H1 (cell line): ENCODE results near the gene SULT6B1. TPM values are rescaled to one million over a fixed set of nuclear protein-coding genes. Genes with fewer than 3 reads are reported as not detected.
A peak's percentile ranks its signal among the peaks of the same experiment; 100 is the strongest.

Experiments
- CTCF ChIA-PET: fragments of 300-600 bp; sonication (Branson Sonifier 250); formaldehyde crosslinking; loops from one replicate; lab custom pipeline; 2021; ENCODE audit not compliant: partially characterized antibody; lab: Charles Lee
- POLR2A ChIA-PET: fragments of 300-600 bp; sonication (Branson Sonifier 250); formaldehyde crosslinking; loops from one replicate; lab custom pipeline; 2021; ENCODE audit warnings: inconsistent platforms; ENCODE audit not compliant: partially characterized antibody; lab: Charles Lee
- DNase-seq, 2 experiments: peaks; one replicate each; pipeline versions ENCODE4 v3.0.0 to v3.0.0-alpha.2; 2010 to 2022; ENCODE audit warnings: low spot score in 2 of 2, low read depth in 1 of 2, mixed read lengths in 1 of 2
- FAIRE-seq: peaks from 2 replicates; lab custom pipeline; 2011; peaks lifted over from hg19 to GRCh38; lab: Jason Lieb, UNC
- H2AFZ ChIP-seq: 2 replicates; pipeline ENCODE4 v1.8.1; 2012; ENCODE audit warnings: low read length, inconsistent platforms
- H2AK5ac ChIP-seq: 2 replicates; pipeline ENCODE4 v1.6.1; 2013; ENCODE audit warnings: low read depth, low read length
- H2BK120ac ChIP-seq: replicated peaks from 2 replicates; pipeline ENCODE3; 2013; ENCODE audit warnings: low read depth, low read length, inconsistent platforms
- H2BK12ac ChIP-seq: 2 replicates; pipeline ENCODE4 v1.6.1; 2013; ENCODE audit warnings: low read depth, low read length
- H2BK15ac ChIP-seq: 2 replicates; pipeline ENCODE4 v1.6.1; 2013; ENCODE audit warnings: low read length
- H2BK20ac ChIP-seq: 2 replicates; pipeline ENCODE4 v1.6.1; 2013; ENCODE audit warnings: low read length
- H2BK5ac ChIP-seq: 2 replicates; pipeline ENCODE4 v1.6.1; 2013; ENCODE audit warnings: low read depth, low read length
- H3K14ac ChIP-seq: 2 replicates; pipeline ENCODE4 v1.6.1; 2013; ENCODE audit warnings: inconsistent platforms; ENCODE audit not compliant: insufficient read length
- H3K18ac ChIP-seq: 2 replicates; pipeline ENCODE4 v1.6.1; 2013; ENCODE audit warnings: low read length; ENCODE audit errors: extremely low read depth
- H3K23ac ChIP-seq: 2 replicates; pipeline ENCODE4 v1.6.1; 2013; ENCODE audit warnings: inconsistent platforms; ENCODE audit not compliant: insufficient read length
- H3K23me2 ChIP-seq: 2 replicates; pipeline ENCODE4 v1.6.1; 2013; ENCODE audit warnings: low read depth, low read length
- H3K27ac ChIP-seq: 2 replicates; pipeline ENCODE4 v1.6.1; 2011; ENCODE audit warnings: low read depth, low read length, inconsistent platforms
- H3K27me3 ChIP-seq, 4 experiments: replicated peaks in 1 of 4; 1 replicate in 1 of 4; 2 replicates in 3 of 4; pipeline versions ENCODE4 v1.6.1 to v1.8.1; 2011 to 2013; ENCODE audit warnings: low read length in 3 of 4, mild to moderate bottlenecking in 3 of 4, inconsistent platforms in 2 of 4, mixed read lengths in 2 of 4, moderate library complexity in 1 of 4; ENCODE audit not compliant: control insufficient read depth in 3 of 4, insufficient read depth in 3 of 4; ENCODE audit errors: extremely low read depth in 1 of 4
- H3K36me3 ChIP-seq, 4 experiments: 2 replicates each; pipeline versions ENCODE4 v1.6.1 to v1.8.1; 2011 to 2013; ENCODE audit warnings: mild to moderate bottlenecking in 4 of 4, low read length in 3 of 4, moderate library complexity in 2 of 4, control low read depth in 1 of 4, inconsistent platforms in 1 of 4; ENCODE audit not compliant: insufficient read depth in 4 of 4, control insufficient read depth in 2 of 4
- H3K4ac ChIP-seq: replicated peaks from 2 replicates; pipeline ENCODE3; 2013; ENCODE audit warnings: low read length, low read depth, mixed read lengths, inconsistent platforms; ENCODE audit not compliant: insufficient read length
- H3K4me1 ChIP-seq, 4 experiments: replicated peaks in 1 of 4; 1 replicate in 1 of 4; 2 replicates in 3 of 4; pipeline versions ENCODE4 v1.6.1 to v1.8.1; 2011 to 2013; ENCODE audit warnings: low read length in 3 of 4, inconsistent platforms in 2 of 4, mixed read lengths in 1 of 4; ENCODE audit not compliant: insufficient read depth in 4 of 4, control insufficient read depth in 3 of 4
- H3K4me2 ChIP-seq, 2 experiments: 2 replicates each; pipeline versions ENCODE4 v1.6.1 to v1.8.1; 2011 to 2013; ENCODE audit warnings: low read depth in 2 of 2, low read length in 2 of 2, control low read depth in 1 of 2, inconsistent platforms in 1 of 2, mild to moderate bottlenecking in 1 of 2; ENCODE audit not compliant: insufficient read depth in 1 of 2
- H3K4me3 ChIP-seq, 4 experiments: fragments of 200-600, 300-600 bp in 1 of 4; sonication (generic), shearing (Covaris generic), sonication (Bioruptor Twin) in 1 of 4; 2 replicates each; pipeline versions ENCODE4 v1.5.1 to v1.8.1; 2011 to 2016; ENCODE audit warnings: low read length in 4 of 4, low read depth in 3 of 4, control low read depth in 2 of 4, inconsistent platforms in 2 of 4, mild to moderate bottlenecking in 2 of 4, mixed read lengths in 1 of 4, moderate library complexity in 1 of 4; ENCODE audit not compliant: insufficient read depth in 2 of 4; ENCODE audit errors: extremely low read depth in 1 of 4
- H3K56ac ChIP-seq: replicated peaks from 2 replicates; pipeline ENCODE3; 2013; ENCODE audit warnings: low read depth, mild to moderate bottlenecking, mixed read lengths, low read length, inconsistent platforms; ENCODE audit not compliant: insufficient read length
- H3K79me1 ChIP-seq: 2 replicates; pipeline ENCODE4 v1.6.1; 2013; ENCODE audit warnings: low read depth, low read length, control low read depth
- H3K79me2 ChIP-seq, 2 experiments: 2 replicates each; pipeline versions ENCODE4 v1.6.1 to v1.8.1; 2012 to 2013; ENCODE audit warnings: low read length in 2 of 2, mild to moderate bottlenecking in 2 of 2, inconsistent platforms in 1 of 2; ENCODE audit not compliant: insufficient read depth in 2 of 2, control insufficient read depth in 1 of 2
- H3K9ac ChIP-seq, 4 experiments: replicated peaks in 1 of 4; 1 replicate in 1 of 4; 2 replicates in 3 of 4; pipeline versions ENCODE4 v1.6.1 to v1.8.1; 2011 to 2013; ENCODE audit warnings: low read depth in 3 of 4, low read length in 3 of 4, control low read depth in 2 of 4, mild to moderate bottlenecking in 2 of 4, moderate library complexity in 2 of 4, inconsistent platforms in 1 of 4; ENCODE audit errors: extremely low read depth in 1 of 4
- H3K9me3 ChIP-seq, 2 experiments: 2 replicates each; pipeline versions ENCODE4 v1.6.1 to v1.8.1; 2012 to 2013; ENCODE audit warnings: mild to moderate bottlenecking in 2 of 2, moderate library complexity in 2 of 2, control low read depth in 1 of 2, inconsistent platforms in 1 of 2, low read depth in 1 of 2, low read length in 1 of 2, mixed read lengths in 1 of 2; ENCODE audit not compliant: insufficient read depth in 2 of 2
- H4K20me1 ChIP-seq, 2 experiments: replicated peaks in 1 of 2; 2 replicates each; pipeline versions ENCODE3 to v1.8.1; 2011 to 2013; ENCODE audit warnings: inconsistent platforms in 2 of 2, low read length in 2 of 2, mild to moderate bottlenecking in 1 of 2; ENCODE audit not compliant: insufficient read depth in 2 of 2, control insufficient read depth in 1 of 2
- H4K5ac ChIP-seq: 2 replicates; pipeline ENCODE4 v1.6.1; 2013; ENCODE audit warnings: low read length, low read depth, mixed read lengths, inconsistent platforms; ENCODE audit not compliant: insufficient read length
- H4K8ac ChIP-seq: 2 replicates; pipeline ENCODE4 v1.8.0; 2013; ENCODE audit warnings: mild to moderate bottlenecking, moderate library complexity, low read length, inconsistent platforms; ENCODE audit not compliant: insufficient read depth; ENCODE audit errors: extremely low read depth
- H4K91ac ChIP-seq: replicated peaks from 2 replicates; pipeline ENCODE3; 2013; ENCODE audit warnings: low read length, mixed read lengths, inconsistent platforms; ENCODE audit not compliant: insufficient read length
- CBX8 ChIP-seq: fragments of 300-800, 300-1000 bp; sonication (generic); IDR thresholded peaks from 2 replicates; pipeline ENCODE4 v1.7.1; 2016; ENCODE audit warnings: low read depth, low read length, borderline replicate concordance
- CHD1 ChIP-seq: IDR thresholded peaks from 2 replicates; pipeline ENCODE4 v1.6.1; 2012; ENCODE audit warnings: low read depth, low read length, improper control_type of control experiment
- CREB1 ChIP-seq: IDR thresholded peaks from 2 replicates; pipeline ENCODE4 v1.6.1; 2012; ENCODE audit warnings: inconsistent platforms
- JUN ChIP-seq: IDR thresholded peaks from 2 replicates; pipeline ENCODE4 v1.6.1; 2011; ENCODE audit warnings: low read depth, mild to moderate bottlenecking, improper control_type of control experiment, low read length
- KDM4A ChIP-seq: IDR thresholded peaks from one replicate; pipeline ENCODE4 v1.7.1; 2012; ENCODE audit warnings: low read depth, mild to moderate bottlenecking, moderate library complexity, low read length, inconsistent platforms; ENCODE audit not compliant: severe bottlenecking
- POLR2AphosphoS5 ChIP-seq: IDR thresholded peaks from 2 replicates; pipeline ENCODE4 v1.6.1; 2011; ENCODE audit warnings: low read depth, low read length
- SP4 ChIP-seq: IDR thresholded peaks from 2 replicates; pipeline ENCODE4 v1.6.1; 2012; ENCODE audit warnings: low read length, inconsistent platforms
- YY1 ChIP-seq: IDR thresholded peaks from 2 replicates; pipeline ENCODE4 v1.6.1; 2011; ENCODE audit warnings: low read depth, mild to moderate bottlenecking, low read length
- ZNF274 ChIP-seq: IDR thresholded peaks from 2 replicates; pipeline ENCODE4 v1.7.0; 2012; ENCODE audit warnings: low read length, borderline replicate concordance; ENCODE audit errors: extremely low read depth
- WGBS, 2 experiments: shearing (Covaris generic) in 1 of 2; methylation state at CpG; one replicate each; pipeline versions ENCODE4 v1.1.6 to v1.1.7; 2013 to 2015; ENCODE audit warnings: low lambda C conversion rate in 2 of 2, mixed read lengths in 2 of 2, inconsistent platforms in 1 of 2, low coverage in 1 of 2, missing lambda C conversion rate in 1 of 2; ENCODE audit not compliant: insufficient replicate concordance in 2 of 2, insufficient coverage in 1 of 2, insufficient read length in 1 of 2; ENCODE audit errors: extremely low coverage in 1 of 2, missing lambda C conversion rate in 1 of 2; 5-methylcytosine and 5-hydroxymethylcytosine counted together
- polyA plus RNA-seq, 7 experiments: library from polyadenylated mRNA; depleted of rRNA in 3 of 7; stranded (reverse) in 5 of 7; unstranded in 2 of 7; fragments of >200 nt in 5 of 7; fragments of 200-250 nt in 2 of 7; gene quantifications; 1 replicate in 5 of 7; 2 replicates in 1 of 7; 4 replicates in 1 of 7; pipeline versions ENCODE4 v1.2.1 to v1.2.3, GENCODE V29; 2011 to 2013; ENCODE audit warnings: missing spikeins in 2 of 7, mixed read lengths in 2 of 7
- total RNA-seq: library from RNA; stranded (reverse); fragmentation: NEBNext Ultra II Directional; extraction: Animal tissue kit (Norgen Biotek cat#: 25700); gene quantifications from 2 replicates; pipeline ENCODE4 v1.2.1, GENCODE V29; 2021

SULT6B1 gene
- total and polyA plus RNA-seq, 2 of the 8 experiments (the other 6 are each of a cell fraction or from before 2014, with no cell fraction given): not detected

DNA sequence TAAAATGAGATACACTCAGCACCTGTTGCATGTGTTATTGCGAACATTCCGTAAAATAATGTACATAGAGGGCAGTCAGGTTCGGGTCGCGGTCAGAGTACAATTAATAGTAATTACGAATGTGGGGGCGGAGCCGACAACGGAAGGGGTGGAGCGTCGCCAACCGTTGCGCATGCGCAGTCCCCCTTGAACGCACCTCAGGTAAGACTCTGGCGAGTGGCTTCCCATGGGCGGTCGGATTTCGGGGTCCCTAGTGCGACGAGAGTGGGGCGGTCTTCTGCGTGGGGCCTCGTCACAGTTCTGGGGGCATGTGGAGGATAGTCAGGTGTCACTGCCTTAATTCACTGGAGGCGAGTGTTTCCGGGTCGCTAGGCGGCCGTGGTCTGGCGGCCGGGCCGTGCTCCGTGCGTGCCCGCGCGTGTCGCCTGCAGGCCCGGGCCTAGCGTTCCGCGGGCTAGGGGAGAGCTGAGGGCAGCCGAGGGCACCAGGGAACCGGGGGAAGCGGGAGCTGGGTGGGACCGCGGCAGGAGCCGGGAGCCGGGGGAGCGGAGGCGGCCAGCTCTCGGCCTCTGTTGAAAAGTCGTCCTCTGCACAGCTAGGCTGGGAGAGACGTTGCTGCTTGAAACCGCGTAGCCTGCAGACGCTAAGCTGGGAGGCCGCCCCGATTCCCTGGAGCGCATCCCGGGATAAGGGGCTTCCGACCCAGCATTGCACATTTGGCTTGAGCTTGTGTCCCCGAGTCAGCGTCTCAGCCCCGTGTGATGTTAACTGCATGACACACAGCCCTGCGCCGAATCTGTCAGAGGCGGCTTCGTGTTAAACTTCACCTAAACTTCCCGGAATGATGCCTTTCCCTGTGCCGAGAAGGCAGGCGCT is 8.1 kb upstream of the SULT6B1 start, which contains the start of gene CEBPZOS:
TSS of gene CEBPZOS (plus strand) at position 177 of the 876 bp plus-strand sequence. CDS start 3,209 bp downstream, outside the sequence.
- ChIA-PET POLR2A (interaction anchor here (0.7 to 2.6 kb wide), 9 partner anchors 9 to 46 kb away, joined by 3 to 7 read pairs (median 4); no protein-coding TSS in a partner anchor), CTCF (interaction anchor here (0.8 to 8.8 kb wide), 5 partner anchors 8 to 28 kb away, joined by 3 to 48 read pairs (median 6); no protein-coding TSS in a partner anchor)
- Histone ChIP-seq H2BK120ac (no peak within 1 kb of the TSS), H3K79me1 (no peaks in the 10 kb centered on the region), H2AFZ (no peak within 1 kb of the TSS), H3K36me3 (peaks cover 0 to 18% (median 9%) of the 10 kb centered on the region in 4 experiments; a peak in 5 of 8 replicates), H2BK12ac (peak within 1 kb of the TSS; percentile 75; the same call in 1 of the 2 replicates), H4K8ac (peak within 1 kb of the TSS; percentile 86), H4K5ac (peak within 1 kb of the TSS; percentile 68), H3K9ac (peak within 1 kb of the TSS; percentile 52 to 70 (median 62)), H4K91ac (peak within 1 kb of the TSS; percentile 60), H2BK5ac (peak within 1 kb of the TSS; percentile 85), H3K79me2 (peaks cover 5 to 29% of the 10 kb centered on the region in 2 experiments; a peak in 3 of 4 replicates), H3K18ac (peak within 1 kb of the TSS; percentile 92), H3K14ac (no peak within 1 kb of the TSS), H3K56ac (peak within 1 kb of the TSS; percentile 48), H3K23ac (no peak within 1 kb of the TSS), H3K4me3 (peak within 1 kb of the TSS; percentile 65 to 87 (median 69)), H3K4ac (peak within 1 kb of the TSS; percentile 19), H2BK20ac (no peak within 1 kb of the TSS), H4K20me1 (no peaks in the 10 kb centered on the region), H3K27ac (peak within 1 kb of the TSS; percentile 49; the same call in 1 of the 2 replicates), H2AK5ac (no peak within 1 kb of the TSS; the same call in 1 of the 2 replicates), H3K23me2 (peaks cover 6% of the 10 kb centered on the region), H3K4me1 (peaks cover 4 to 25% (median 8%) of the 10 kb centered on the region in 4 experiments; a peak in 5 of 7 replicates), H3K9me3 (no peaks in the 10 kb centered on the region), H3K4me2 (peak within 1 kb of the TSS; percentile 48 to 76), H3K27me3 (no peaks in the 10 kb centered on the region), H2BK15ac (no peak within 1 kb of the TSS; the same call in 1 of the 2 replicates)
- peak; percentile 70 to 80 for DNase-seq
- no peak for FAIRE-seq
- WGBS, 2 experiments: 42% methylated on average over 70 of the region's 72 CpGs; no CpG with 5 or more reads in 1 of the 2 experiments
- TF ChIP-seq CBX8 (no peak), POLR2AphosphoS5 (peak; percentile 21; the same call in 1 of the 2 replicates), JUN (no peak), YY1 (no peak), SP4 (no peak), CREB1 (peak; percentile 42; the same call in 1 of the 2 replicates), KDM4A (no peak), CHD1 (no peak), ZNF274 (no peak)
